HG02798 (cell line): ENCODE results near the gene ERGIC1.

ENCODE experiments used
- ATAC-seq: cut with Tn5 transposase; IDR thresholded peaks from one replicate; pipeline ENCODE4 v1.9.1; 2021; ENCODE audit warnings: mild to moderate bottlenecking; ENCODE audit not compliant: unreplicated experiment, poor library complexity

Gene ERGIC1

DNA sequence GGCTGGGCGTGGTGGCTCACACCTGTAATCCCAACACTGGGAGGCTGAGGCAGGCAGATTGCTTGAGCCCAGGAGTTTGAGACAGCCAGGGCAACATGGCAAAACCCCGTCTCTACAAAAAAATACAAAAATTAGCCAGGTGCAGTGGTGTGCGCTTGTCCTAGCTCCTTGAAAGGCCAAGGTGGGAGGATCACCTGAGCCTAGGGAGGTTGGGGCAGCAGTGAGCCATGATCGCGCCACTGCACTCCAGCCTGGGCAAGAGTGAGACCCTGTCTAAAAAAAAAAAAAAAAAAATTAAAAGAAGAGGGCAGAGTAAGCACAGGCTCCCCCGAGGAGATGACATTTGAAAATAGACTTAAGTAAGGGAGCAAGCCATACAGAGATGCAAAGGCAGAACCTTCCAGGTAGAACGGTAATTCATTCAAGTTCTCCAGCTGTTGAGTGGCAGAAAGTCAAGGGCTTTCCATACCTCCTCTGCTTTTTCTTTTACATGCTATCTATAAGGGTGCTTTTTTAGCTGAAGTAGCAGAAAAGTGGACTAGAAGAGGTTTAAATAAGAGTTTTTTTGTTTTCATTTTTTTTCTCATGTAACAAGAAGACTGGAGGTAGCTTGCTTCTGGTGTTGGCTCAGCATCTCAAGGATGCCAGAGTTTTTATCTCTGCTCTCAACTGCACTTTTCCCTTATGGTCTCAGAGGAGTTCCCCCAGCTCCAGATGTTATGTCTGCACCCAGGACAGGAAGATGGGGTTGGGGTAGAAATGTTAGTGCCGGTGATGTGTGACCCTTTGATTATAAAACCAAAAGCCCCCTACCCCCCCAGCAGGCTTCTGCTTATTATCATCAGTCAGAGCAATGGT lies 40.8 kb downstream of the ERGIC1 start:
- ATAC-seq, result no peak

DNA sequence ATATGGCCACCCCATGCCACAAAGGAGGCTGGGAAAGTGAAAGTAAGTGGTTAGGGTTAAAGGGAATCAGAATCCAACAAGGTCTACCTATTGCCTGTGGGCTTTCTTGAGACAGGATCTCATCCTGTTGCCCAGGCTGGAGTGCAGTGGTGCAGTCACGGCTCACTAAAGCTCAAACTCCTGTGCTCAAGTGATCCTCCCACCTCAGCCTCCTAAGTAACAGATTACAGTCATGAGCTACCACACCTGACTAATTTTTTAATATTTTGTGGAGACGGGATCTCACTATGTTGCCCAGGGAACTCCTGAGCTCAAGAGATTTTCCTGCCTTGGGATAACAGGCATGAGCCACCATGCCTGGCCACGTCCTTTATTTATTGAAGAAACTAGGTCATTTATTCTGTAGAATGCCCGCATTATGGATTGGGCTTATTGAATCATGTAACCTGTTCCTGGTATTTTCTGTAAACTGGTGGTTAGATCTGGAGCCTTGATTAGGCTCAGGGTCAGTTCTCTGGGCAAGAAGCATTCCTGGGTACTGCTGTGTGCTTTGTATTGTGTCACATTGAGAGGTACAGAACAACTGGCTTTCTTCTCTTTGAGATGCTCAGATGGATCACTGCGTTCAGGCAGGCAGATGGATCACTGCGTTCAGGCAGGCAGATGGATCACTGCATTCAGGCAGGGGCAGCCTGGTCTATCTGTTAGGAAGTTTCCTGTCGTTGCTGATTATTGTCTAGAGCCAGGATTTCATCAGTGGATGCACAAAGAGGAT lies 41.6 kb downstream of the ERGIC1 start:
- ATAC-seq, result no peak

DNA sequence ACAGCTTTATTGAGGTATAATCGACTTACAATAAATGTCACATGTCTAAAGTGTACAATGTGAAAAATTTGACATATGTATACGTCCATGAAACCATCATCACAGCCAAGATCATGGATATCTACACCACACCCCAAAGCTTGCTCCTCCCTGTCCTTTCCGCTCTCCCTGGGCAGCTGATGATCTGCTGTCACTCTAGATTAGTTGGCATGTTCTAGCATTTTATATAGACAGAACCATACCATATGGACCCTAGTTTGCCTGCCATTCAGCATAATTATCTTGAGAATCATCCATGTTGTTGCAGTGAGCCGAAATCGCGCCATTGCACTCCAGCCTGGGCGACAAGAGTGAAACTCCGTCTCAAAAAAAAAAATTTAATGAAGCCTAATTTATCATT lies 42.5 kb downstream of the ERGIC1 start:
- ATAC-seq, result no peak

DNA sequence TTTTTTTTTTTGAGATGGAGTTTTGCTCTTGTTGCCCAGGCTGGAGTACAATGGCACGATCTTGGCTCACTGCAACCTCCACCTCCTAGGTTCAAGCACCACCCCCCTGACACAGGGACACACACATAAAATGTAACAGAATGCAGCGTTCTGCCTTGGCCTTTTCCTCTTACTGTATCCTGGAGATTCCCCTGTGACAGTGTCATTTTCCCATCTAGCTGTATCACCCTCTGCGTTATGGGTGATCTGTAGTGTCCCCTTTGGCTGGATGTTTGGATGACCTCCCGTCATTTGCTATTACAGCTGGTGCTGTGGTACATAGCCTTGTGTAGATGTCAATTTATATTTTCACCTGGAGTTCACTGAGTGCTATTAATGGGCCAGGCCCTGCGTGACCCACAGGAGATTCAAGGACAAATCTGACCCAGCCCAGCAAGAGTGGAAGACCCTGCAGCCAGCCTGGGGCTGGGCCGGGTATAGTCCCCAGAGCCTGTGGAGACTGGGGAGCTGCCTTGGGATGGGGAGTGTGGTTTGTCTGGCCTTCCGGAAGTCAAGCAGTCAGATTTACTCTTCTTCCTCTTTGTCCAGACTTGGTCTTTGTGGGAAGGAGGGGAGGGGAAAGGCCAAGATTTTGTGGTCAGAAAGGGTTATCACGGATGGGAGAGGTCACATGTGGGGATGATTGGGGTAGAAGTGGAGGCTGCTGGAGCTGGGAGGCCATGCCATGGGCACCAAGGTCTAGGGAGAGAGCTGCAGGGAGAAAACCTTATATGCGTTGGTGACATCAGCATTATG lies 43.6 kb downstream of the ERGIC1 start:
- no peak for ATAC-seq

DNA sequence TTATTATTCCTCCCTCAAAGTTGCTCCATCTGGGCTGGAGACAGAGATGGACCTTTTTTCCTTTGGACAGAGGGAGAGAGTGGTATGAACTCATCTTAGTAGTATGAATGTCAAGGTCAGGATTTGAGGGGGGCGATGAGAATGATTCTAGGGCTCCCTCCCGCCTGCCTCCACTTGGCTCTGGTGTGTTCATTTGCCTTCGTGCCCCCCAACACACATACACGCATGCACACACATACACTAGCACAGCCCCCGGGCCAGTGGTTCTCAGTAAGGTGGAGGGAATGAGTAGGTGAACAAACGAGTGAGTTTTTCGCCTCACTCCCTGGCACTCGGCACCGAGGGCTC lies 44.5 kb downstream of the ERGIC1 start:
- ATAC-seq, result no peak

DNA sequence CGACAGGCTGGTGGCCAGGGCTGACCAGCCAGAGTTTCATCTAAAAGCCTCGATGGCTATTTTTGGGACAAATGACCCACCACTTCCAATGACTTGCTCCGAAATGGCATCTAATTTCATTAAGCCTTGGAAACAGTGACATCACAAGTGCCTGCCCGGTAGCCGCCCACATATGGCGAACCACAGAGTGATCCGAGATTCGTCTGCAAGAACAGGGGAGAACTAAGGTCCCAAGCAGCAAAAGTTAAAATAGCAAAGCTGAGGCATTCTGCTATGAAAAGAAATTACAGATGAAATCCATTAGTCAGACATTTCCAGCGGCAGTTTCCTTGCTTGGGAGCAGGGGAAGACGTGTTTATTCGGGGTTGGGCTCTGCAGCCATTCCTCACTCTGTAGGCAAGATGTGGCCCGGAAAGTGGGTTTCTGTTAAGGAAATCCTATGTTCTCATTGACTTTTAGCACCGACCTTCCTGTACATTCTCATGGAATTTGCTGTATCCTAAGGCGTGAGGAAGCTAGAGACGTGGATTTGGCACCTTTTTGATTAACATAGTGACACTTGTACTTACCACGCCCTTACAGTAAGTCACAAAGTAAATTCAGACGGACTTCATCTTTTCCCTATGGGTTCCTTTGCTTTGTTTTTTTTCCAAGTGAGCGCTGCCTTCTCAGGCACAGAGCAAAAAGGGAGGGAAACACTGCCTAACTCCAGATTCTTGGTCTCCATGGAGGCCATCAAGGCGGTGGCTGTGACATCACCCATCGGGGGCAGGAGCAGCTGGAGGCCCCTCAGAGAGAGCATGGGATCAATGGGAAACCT lies 45.1 kb downstream of the ERGIC1 start:
- no peak for ATAC-seq

DNA sequence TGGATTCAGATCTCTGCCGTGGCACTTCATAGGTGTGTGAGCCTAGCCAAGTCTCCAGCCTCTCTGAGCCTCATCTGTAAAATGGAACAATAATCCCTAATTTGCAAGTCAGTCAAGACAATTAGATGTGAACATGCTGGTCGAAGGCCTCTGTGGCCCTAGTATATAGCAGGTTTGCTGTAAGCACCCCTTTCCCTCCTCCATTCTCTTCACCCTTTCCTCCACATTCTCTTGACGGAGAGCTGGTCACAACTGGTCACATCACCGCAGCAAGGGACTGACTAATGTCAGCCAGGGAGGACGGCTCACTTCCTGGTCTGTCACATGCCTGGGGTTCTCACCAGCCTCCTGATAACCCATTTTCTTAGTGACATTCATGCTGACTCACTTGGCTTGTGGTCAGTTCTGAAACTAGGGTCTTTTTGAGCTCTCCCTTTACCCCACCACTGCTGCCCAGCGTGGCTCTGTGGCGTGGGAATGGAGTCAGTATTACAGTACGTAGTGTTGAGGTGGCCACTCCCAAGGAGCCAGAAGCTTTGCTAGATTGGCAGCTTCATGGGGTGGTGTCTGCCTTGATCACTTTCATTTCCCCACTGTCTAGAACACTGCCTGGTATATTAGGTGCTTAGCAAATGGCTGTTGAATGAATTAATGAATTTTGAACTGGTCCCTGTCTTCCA lies 47.8 kb downstream of the ERGIC1 start:
- ATAC-seq, result peak; percentile 87

DNA sequence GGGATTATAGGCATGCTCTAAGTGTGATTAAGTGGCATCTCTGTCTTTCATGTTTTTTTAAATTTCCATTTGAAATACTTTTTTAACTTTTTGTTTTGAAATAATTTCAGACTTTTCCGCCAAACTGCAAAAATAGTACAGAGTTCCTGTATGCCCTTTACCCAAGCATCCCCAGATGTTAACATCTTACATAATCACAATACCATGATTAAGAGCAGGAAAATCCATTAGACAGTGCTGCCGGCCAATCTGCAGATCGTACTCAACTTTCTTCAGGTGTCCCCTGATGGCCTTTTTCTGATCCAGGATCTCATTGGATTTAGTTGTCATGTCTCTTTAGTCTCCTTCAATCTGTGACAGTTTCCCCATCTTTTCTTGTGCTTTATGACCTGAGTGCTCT lies 49.0 kb downstream of the ERGIC1 start:
- ATAC-seq, result no peak

DNA sequence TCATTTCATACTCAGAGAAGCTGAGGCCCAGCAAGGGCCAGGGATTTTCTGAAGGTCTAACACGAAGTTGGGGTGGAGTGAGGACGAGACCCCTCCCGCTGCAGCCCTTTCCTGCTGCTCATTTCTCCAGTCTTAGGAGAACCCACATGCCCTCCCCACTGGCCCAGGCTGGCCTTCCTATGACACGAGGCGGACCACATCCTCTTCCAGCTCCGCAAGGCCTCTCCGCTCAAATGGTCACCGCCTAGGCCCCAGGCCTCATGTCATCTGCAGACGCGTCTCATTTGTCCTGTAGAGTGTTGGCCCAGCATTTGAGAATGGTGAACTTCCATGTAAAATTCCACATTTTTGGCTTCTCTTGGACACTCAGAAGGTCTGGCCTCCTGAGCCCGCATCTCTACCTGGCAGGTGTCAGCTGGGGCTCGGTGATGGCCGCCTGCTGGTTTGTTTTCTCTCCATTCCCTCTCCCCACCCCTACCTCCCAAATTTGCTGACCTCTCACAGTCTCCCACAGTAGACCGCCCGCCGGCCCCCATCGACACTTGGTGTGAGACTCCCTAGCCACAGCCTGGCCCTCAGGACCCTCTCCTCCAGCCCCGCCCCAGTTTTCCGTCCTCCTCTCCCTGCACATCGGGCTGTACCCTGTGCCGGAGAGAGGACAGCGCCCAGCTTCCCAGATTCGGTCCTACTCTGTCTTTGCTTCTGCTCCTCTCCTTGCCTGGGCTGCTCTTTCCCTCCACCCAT lies 51.7 kb downstream of the ERGIC1 start:
- no peak for ATAC-seq

DNA sequence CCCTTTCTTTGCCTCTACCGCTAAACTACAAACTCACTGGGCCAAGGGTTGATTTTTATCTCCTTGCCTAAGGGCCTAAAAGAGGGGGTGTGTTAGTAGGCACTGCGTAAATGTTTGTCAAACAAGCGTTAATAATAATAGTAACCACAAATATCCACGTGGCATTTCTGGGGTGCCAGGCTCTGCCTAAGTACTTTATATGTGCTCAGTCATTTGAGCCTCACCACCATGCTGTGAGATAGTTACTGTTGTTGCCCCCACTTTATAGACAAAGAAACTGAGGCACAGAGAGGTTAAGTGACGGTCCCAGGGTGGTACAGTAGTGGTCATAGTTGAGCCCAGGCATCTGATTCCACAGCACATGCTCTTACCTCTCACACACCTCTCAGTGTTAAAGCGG lies 52.4 kb downstream of the ERGIC1 start:
- no peak for ATAC-seq

DNA sequence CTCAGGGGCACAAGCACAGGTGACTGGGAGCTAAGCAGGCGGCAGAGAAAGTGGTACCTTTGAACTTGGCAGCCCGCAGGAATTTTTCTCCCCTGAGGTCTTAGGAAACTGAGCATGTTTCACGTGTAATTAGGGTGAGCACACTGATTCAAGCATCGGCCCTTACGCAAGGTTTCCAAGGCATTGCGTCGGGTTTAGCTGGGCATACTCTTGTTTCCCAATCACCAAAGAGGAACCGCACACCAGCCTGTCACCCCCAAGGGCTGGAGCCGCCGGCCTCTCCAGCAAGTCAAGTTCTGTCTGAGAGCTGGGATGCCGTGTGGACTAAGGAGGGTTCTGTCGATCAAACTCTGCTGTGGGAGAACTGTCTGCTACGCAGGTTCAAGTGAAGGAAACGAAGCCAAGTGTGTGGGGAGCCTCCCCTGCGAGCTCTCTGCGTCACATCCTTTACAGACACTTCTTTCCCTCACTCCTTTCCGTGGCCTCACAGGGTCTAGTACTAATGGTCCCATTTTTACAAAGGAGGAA lies 53.0 kb downstream of the ERGIC1 start:
- ATAC-seq, result no peak

DNA sequence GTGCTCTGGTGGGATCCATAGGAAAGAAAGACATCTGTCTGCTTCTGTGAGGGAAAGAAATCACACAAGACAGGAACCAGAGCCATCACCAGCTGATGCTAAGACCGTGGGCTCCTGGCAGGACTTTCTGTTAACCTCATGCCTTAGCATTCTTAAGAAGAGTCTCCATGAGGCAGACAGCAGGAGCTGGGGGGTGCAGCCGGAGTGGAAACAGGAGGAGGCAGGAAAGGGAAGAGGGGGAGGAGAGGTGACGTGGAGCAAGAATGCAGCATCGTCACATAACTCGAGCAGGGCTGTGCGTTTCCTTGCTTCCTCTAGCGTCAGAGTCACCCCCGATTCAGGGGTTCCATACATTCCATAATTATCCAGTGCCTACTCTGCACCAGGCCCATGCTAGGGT lies 53.6 kb downstream of the ERGIC1 start:
- no peak for ATAC-seq

DNA sequence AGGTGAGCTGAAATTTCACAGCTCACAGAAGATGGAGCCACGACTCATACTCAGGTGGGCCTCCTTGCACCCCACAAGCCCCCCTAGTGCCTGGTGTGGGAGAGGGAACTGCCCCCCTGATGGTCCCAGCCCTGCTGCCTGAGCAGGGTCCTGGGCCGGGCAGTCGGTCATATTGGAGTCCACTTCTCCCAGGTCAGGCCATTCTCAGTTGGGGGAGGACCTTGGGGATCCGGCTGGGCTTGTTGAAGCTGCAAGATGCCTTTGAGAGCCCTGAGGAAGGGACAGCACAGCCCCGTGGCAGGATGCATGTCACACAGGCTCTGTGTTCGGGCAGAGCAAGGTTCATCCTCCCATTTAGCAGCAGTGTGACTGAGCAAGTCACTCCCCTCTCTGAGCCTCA lies 56.6 kb downstream of the ERGIC1 start:
- no peak for ATAC-seq

DNA sequence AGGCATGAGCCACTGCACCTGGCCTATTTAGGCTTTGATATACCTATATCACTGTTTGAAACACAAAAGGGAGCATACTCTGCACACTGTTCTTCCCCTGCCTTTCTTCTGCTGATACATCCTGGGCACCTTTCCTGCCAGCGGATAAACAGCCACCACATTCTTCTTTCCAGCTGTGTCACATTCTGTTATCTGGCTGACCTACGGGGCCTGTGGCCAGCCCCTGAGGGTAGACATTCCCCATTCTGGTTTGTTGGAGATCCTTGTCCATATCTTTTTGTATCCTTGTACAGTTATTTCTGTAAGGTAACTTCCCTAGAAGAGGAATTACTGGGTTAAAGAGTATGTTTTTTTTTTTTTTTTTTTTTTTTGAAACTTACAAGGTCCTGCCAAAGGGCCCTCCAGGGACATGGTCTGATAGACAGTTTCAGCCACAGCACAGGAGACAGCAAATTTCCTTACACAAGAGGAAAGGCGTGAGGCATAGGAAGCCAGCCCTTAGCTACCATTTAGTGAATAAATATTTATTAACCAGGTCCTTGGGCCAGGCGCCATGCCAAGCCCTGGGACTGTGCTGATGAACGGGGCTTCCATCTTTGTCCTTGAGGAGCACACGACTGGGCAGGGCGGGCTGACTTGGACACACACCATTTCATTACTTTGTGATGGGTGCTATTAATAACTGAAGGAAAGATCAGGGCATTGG lies 57.8 kb downstream of the ERGIC1 start:
- ATAC-seq, result no peak

DNA sequence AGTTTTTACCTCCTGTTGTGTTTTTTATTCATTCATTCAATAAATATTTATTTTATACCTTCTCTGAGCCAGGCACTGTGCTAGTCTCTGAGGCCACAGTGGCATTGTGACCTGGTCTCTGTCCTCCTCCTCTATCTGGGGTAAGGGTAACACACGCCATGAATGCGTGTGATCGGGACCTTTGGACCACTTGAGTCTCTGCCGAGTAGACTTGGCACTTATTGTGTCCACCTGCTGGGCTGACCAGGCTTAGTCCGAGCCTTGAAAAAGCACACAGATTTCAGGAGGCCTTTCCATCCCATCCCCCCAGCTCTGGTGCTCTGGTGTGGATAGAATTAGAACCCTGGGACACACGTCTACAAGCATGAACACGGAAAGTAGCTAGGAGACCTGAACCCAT lies 58.7 kb downstream of the ERGIC1 start:
- ATAC-seq, result no peak

DNA sequence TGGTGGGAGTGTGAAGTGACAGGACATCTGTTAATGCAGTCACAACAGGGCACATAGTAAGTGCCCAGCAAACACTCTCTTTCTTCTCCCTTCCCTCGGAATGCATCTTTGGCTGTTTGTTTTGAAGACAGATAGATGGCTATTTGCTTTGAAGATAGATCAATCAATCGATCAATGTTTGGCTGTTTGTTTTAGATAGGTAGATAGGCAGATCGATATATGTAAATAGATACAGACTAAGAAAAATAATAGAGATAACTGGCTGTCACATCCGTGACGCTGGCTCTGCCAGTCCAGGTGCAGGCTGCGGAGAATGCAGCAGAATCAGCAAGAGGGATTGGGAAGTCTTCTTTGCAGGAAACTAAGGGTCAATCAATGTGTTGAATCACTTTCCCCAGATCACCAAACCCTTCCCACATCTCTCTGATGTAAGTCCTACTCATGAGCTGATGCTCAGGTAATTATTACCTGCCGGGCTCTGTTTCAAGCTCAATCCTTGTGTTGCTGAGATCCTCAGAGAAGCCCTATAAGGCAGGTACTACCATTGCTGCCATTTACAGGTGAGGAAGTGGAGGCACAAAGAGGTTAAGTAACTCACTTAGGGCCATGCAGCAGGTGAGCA lies 60.8 kb downstream of the ERGIC1 start:
- ATAC-seq, result no peak

DNA sequence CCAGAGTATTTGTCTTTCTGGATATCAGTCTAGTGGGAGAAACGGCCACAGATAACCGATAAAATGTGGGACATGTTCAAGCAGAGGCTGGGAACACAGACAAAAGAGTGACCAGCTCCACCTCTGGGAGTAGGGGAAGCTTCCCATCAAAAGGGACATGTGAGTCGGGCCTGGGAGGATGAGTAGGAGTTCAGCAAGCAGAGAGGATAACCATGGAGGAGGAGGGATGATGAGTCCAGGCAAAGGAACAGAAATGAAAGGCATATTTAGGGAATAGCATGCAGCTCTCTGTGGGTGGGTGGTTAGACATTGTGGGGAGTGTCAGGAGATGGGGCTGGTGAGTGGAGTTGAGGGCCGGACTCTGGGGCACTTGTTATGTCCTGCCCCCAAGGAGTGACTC lies 61.5 kb downstream of the ERGIC1 start:
- no peak for ATAC-seq

DNA sequence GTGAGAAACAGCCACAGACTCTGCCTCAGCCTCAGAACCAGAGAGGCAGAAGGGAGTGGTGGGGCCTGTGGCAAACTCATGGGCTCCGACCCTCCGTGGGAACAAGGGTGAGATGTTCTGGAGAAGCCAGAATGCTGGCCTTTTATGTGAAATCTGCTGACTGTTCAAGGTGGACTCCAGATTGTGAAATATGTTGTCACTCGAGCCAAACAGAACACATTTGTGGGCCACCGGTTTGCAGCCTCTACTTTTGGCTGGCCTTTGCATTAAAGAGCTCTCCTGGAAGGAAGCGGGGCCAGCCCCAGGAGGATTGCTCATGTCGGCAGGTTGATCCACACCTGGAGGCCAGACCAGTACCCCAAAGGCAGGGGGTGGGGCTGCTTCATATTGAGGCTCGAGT lies 62.4 kb downstream of the ERGIC1 start:
- ATAC-seq, result no peak
